PFSK-1 (cell line): Measurements from ENCODE around the gene NEURL1B.

Experiments used
- FOXP2 ChIP-seq: optimal IDR thresholded peaks from 2 replicates; pipeline ENCODE3; 2011; ENCODE audit warnings: borderline replicate concordance, control low read depth, inconsistent platforms; ENCODE audit not compliant: insufficient read depth; ENCODE audit errors: extremely low read length, extremely low read depth
- POLR2AphosphoS5 ChIP-seq: IDR thresholded peaks from 2 replicates; pipeline ENCODE4 v1.6.1; 2012; ENCODE audit warnings: low read depth, mild to moderate bottlenecking, control low read depth, low read length, moderate library complexity
- SIN3A ChIP-seq: IDR thresholded peaks from 2 replicates; pipeline ENCODE4 v1.6.1; 2012; ENCODE audit warnings: mild to moderate bottlenecking, low read length, moderate library complexity, borderline replicate concordance; ENCODE audit not compliant: insufficient read depth
- TAF1 ChIP-seq: IDR thresholded peaks from 2 replicates; pipeline ENCODE4 v1.6.1; 2012; ENCODE audit warnings: low read length, control low read depth, borderline replicate concordance; ENCODE audit not compliant: insufficient read depth
- TF ChIP-seq, protein P1 (sequence below), 2 experiments: IDR thresholded peaks; 2 replicates each; pipeline versions ENCODE4 v1.6.1 to v1.8.0; 2011 to 2012; ENCODE audit warnings: low read depth in 2 of 2, low read length in 2 of 2, control low read depth in 1 of 2, inconsistent platforms in 1 of 2, mild to moderate bottlenecking in 1 of 2, moderate library complexity in 1 of 2; ENCODE audit not compliant: insufficient read depth in 1 of 2

The NEURL1B gene

DNA sequence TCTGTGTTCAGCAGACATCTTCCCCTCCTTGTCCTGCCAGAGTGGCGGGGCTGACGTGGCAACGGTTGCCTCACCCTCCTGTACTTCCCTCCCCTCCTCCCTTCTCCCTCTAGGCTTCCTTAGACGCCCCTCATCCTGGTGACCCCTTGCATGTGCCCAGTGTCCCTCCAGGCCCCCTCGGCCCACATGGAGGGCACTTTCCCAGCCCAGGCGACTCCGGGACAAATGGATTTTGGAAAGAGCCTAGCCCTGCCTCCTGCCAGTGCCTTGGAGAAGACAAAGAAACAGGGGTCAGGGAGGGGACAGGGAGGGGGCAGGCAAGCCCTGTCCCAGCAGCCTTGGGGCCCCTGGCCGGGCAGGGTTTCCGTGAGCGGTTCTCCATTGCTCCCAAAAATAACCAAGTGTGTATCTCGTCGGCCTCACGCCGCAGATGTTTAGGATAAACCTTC lies 38.3 kb upstream of the NEURL1B start:
- TF ChIP-seq TAF1 (no peak), POLR2AphosphoS5 (no peak), SIN3A (no peak), FOXP2 (no peak)
- TF ChIP-seq, protein P1, sequence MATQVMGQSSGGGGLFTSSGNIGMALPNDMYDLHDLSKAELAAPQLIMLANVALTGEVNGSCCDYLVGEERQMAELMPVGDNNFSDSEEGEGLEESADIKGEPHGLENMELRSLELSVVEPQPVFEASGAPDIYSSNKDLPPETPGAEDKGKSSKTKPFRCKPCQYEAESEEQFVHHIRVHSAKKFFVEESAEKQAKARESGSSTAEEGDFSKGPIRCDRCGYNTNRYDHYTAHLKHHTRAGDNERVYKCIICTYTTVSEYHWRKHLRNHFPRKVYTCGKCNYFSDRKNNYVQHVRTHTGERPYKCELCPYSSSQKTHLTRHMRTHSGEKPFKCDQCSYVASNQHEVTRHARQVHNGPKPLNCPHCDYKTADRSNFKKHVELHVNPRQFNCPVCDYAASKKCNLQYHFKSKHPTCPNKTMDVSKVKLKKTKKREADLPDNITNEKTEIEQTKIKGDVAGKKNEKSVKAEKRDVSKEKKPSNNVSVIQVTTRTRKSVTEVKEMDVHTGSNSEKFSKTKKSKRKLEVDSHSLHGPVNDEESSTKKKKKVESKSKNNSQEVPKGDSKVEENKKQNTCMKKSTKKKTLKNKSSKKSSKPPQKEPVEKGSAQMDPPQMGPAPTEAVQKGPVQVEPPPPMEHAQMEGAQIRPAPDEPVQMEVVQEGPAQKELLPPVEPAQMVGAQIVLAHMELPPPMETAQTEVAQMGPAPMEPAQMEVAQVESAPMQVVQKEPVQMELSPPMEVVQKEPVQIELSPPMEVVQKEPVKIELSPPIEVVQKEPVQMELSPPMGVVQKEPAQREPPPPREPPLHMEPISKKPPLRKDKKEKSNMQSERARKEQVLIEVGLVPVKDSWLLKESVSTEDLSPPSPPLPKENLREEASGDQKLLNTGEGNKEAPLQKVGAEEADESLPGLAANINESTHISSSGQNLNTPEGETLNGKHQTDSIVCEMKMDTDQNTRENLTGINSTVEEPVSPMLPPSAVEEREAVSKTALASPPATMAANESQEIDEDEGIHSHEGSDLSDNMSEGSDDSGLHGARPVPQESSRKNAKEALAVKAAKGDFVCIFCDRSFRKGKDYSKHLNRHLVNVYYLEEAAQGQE (IDR thresholded peaks at IDR 0.05; ENCODE audit: insufficient read depth in 1 of 2, low read depth in 2 of 2, low read length in 2 of 2), result no peak

DNA sequence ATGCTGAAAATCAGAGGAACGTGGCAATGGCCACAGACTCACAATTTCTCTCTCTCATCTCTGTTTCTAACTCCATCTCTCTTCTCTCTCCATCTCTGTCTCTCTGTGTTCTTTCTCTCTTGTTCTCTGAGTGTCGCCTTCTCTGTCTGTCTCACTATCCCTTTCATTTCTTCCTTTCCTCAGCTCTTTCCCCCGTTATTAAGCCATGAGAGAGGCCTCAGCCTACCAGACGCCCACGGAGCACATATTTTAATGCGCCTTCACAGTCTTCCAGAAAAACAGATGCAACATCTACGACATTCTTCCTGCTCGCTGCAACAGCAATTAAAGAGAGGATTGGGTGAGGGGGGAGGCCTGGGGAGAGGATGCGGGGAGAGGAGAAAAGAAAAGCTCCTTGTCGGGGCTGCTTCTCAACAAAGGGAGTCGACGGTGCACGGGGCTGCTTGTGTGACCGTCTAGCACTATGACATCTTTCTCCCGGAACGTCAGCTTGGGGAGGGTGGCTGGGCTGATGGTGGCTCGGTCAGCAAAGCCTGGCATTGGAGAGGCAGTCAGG lies 37.7 kb upstream of the NEURL1B start:
- TF ChIP-seq POLR2AphosphoS5, result no peak
- no peak for TF ChIP-seq SIN3A
- TF ChIP-seq FOXP2, result no peak
- TF ChIP-seq, protein P1 (IDR thresholded peaks at IDR 0.05; ENCODE audit: insufficient read depth in 1 of 2, low read depth in 2 of 2, low read length in 2 of 2), result no peak
- no peak for TF ChIP-seq TAF1

DNA sequence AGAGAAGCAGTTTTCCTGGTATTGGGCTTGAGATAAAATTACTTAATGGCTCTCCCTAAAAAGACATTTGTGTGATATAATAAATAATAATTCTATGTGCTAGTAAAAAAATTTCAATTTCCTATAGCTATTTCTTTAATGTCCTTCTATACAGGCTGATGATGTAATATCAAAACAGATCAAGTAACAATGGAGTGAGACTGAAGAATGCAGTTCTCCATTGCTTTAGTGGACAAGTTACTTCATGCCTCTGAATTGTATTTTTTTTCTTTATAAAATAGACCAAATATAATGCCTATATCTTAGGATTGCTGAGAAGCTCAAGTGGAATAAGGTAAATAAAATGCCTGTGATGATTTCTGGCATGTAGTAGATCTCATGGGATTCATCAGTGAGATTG lies 35.6 kb upstream of the NEURL1B start:
- TF ChIP-seq, protein P1 (IDR thresholded peaks at IDR 0.05; ENCODE audit: insufficient read depth in 1 of 2, low read depth in 2 of 2, low read length in 2 of 2), result no peak
- TF ChIP-seq SIN3A (no peak), FOXP2 (no peak), POLR2AphosphoS5 (no peak), TAF1 (no peak)

DNA sequence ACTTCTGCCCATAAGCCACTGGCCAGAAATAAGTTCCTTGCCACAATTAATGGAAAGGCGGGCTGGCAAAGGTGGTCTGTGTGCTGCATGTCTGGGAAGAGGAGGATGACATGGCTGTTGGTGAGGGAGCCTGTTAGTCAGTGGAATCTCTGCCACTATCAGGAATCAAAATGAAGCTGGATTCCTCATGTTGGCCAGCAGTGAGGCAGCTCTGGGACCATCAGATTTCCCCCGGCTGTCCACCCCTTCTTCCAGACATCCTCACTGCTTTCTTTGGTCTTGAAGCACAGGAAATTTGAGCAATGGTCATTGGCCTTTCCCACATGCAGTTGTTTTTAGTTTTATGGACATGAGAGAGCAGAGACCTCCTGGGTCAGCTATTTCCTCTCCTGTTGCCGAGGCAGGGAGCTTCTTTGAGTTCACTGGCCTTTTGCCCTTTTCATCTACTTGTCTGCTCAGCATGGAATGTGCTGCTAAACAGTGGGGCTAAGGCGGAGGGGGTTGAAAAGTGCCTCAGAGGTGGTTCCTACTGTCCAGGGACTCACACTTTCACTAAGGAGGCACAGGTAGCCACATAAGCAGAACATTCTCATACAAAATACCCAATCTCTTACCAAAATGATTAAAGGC lies 34.8 kb upstream of the NEURL1B start:
- TF ChIP-seq SIN3A (no peak), TAF1 (no peak), POLR2AphosphoS5 (no peak), FOXP2 (no peak)
- TF ChIP-seq, protein P1 (IDR thresholded peaks at IDR 0.05; ENCODE audit: insufficient read depth in 1 of 2, low read depth in 2 of 2, low read length in 2 of 2), result no peak
